Measurements from ENCODE around the gene TINAG. TPM values are rescaled to one million over a fixed set of nuclear protein-coding genes. Genes with fewer than 3 reads are reported as not detected.

Gene TINAG
- total and polyA plus RNA-seq, 2 donors (not counting 1 experiment from before 2014, with no cell fraction given), result not detected

DNA sequence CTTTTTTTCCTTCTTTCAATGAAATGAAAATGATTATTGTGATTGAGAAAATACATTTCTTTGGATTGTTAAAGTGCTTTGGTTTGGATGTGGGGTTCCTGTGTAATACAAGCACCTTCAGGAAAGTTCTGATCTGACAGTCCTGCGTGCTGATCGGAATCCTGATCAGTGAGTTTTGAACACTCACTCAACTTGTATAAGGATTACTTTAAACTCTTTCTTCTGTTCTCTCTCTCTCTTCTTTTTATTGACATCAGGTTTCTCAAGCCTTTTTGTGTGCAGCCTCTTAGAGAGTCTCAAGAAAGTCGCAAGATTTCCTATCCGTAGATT lies 710 bp downstream of the TINAG start:
- H3K36me3 ChIP-seq (ENCODE audit: control insufficient read depth, insufficient read depth, low read length), result no peaks in the 10 kb centered on the region
- H4K20me1 ChIP-seq (ENCODE audit: control insufficient read depth, extremely low read depth, insufficient read depth, low read length), result no peaks in the 10 kb centered on the region
- no peaks in the 10 kb centered on the region for H3K4me1 ChIP-seq (ENCODE audit: control insufficient read depth, extremely low read depth, insufficient read depth, low read length)
- H3K27ac ChIP-seq (ENCODE audit: insufficient read depth, low read length), result no peak overlapping the region
- no peak overlapping the region for H3K9ac ChIP-seq (ENCODE audit: insufficient read depth, low read length)
- no peaks in the 10 kb centered on the region for H3K9me3 ChIP-seq (ENCODE audit: control insufficient read depth, insufficient read depth, low read depth, low read length)
- no peak overlapping the region for H3K4me3 ChIP-seq (replicated peaks in 1 of 4; ENCODE audit: control extremely low read depth in 1 of 4, insufficient read depth in 1 of 4, low read depth in 3 of 4, low read length in 4 of 4)
- no peak overlapping the region for H2AFZ ChIP-seq (ENCODE audit: low read length)
- DNase-seq (ENCODE audit: low read depth in 2 of 2), result no peak
- no peak overlapping the region for H3K4me2 ChIP-seq (ENCODE audit: extremely low read depth, insufficient read depth, low read length)
- H3K79me2 ChIP-seq (ENCODE audit: control insufficient read depth, insufficient read depth, low read length), result no peaks in the 10 kb centered on the region
- H3K27me3 ChIP-seq (ENCODE audit: control insufficient read depth, insufficient read depth, low read length), result no peaks in the 10 kb centered on the region
- no peak for TF ChIP-seq EZH2 (IDR thresholded peaks at IDR 0.05; ENCODE audit: low read length, missing control alignments)
- TF ChIP-seq, protein P1, sequence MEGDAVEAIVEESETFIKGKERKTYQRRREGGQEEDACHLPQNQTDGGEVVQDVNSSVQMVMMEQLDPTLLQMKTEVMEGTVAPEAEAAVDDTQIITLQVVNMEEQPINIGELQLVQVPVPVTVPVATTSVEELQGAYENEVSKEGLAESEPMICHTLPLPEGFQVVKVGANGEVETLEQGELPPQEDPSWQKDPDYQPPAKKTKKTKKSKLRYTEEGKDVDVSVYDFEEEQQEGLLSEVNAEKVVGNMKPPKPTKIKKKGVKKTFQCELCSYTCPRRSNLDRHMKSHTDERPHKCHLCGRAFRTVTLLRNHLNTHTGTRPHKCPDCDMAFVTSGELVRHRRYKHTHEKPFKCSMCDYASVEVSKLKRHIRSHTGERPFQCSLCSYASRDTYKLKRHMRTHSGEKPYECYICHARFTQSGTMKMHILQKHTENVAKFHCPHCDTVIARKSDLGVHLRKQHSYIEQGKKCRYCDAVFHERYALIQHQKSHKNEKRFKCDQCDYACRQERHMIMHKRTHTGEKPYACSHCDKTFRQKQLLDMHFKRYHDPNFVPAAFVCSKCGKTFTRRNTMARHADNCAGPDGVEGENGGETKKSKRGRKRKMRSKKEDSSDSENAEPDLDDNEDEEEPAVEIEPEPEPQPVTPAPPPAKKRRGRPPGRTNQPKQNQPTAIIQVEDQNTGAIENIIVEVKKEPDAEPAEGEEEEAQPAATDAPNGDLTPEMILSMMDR (conservative IDR thresholded peaks at IDR 0.05 in 1 of 2, IDR thresholded peaks at IDR 0.05 in 1 of 2; ENCODE audit: low read depth in 1 of 2, low read length in 2 of 2), result no peak

DNA sequence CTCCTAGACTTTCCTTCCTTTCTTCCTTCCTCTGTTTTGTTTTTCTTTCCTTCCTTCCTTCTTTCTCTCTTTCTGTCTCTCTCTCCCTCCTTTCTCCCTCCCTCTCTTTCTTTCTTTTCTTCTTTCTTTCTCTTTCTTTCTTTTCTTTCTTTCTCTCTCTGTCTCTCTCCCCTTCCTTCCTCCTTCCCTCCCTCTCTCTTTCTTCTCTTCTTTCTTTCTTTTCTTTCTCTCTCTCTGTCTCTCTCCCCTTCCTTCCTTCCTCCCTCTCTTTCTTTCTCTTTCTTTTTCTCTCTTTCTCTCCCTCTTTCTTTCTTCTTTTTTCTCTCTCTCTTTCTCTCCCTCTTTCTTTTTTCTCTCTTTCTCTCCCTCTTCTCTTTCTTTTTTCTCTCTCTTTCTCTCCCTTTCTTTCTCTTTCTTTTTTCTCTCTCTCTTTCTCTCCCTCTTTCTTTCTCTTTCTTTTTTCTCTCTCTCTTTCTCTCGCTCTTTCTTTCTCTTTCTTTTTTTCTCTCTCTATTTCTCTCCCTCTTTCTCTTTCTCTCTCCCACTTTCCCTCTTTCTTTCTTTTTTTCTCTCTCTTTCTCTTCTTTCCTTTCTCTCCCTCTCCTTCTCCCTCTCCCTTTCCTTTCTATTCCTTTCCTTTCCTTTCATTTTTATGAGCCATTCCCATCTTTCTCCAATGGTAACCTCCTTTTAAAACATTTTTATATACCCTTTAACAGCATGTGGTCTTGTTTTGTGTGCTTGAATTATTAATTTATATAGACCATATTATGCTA lies 2.3 kb downstream of the TINAG start:
- no peak overlapping the region for H3K9ac ChIP-seq (ENCODE audit: insufficient read depth, low read length)
- no peaks in the 10 kb centered on the region for H3K4me1 ChIP-seq (ENCODE audit: control insufficient read depth, extremely low read depth, insufficient read depth, low read length)
- H3K27me3 ChIP-seq (ENCODE audit: control insufficient read depth, insufficient read depth, low read length), result no peaks in the 10 kb centered on the region
- no peak overlapping the region for H2AFZ ChIP-seq (ENCODE audit: low read length)
- no peak overlapping the region for H3K4me2 ChIP-seq (ENCODE audit: extremely low read depth, insufficient read depth, low read length)
- no peaks in the 10 kb centered on the region for H3K36me3 ChIP-seq (ENCODE audit: control insufficient read depth, insufficient read depth, low read length)
- H3K4me3 ChIP-seq (replicated peaks in 1 of 4; ENCODE audit: control extremely low read depth in 1 of 4, insufficient read depth in 1 of 4, low read depth in 3 of 4, low read length in 4 of 4), result no peak overlapping the region
- no peaks in the 10 kb centered on the region for H4K20me1 ChIP-seq (ENCODE audit: control insufficient read depth, extremely low read depth, insufficient read depth, low read length)
- H3K27ac ChIP-seq (ENCODE audit: insufficient read depth, low read length), result no peak overlapping the region
- H3K9me3 ChIP-seq (ENCODE audit: control insufficient read depth, insufficient read depth, low read depth, low read length), result no peaks in the 10 kb centered on the region
- TF ChIP-seq, protein P1 (conservative IDR thresholded peaks at IDR 0.05 in 1 of 2, IDR thresholded peaks at IDR 0.05 in 1 of 2; ENCODE audit: low read depth in 1 of 2, low read length in 2 of 2), result no peak
- TF ChIP-seq EZH2 (IDR thresholded peaks at IDR 0.05; ENCODE audit: low read length, missing control alignments), result no peak
- no peak for DNase-seq (ENCODE audit: low read depth in 2 of 2)
- H3K79me2 ChIP-seq (ENCODE audit: control insufficient read depth, insufficient read depth, low read length), result no peaks in the 10 kb centered on the region

DNA sequence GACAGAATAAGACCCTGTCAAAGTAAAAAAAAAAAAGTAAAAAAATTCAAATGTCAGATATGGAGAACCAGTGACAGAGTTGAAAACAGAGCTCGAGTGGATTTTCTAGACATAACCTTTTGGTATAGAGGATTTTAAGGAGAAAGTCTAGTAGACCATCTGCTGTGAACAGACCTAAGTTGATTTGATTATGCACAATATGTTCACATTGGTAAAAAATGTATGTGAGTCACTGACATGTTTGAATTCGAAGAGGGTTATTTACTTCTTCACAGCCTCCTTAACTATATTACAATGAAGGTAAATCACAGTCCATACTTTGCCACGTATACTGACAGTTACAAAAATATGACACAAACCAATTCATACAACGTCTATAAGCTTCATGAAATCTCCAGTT lies 7.4 kb downstream of the TINAG start:
- Histone ChIP-seq H3K79me2 (ENCODE audit: control insufficient read depth, insufficient read depth, low read length) (no peaks in the 10 kb centered on the region), H3K4me1 (ENCODE audit: control insufficient read depth, extremely low read depth, insufficient read depth, low read length) (no peaks in the 10 kb centered on the region), H3K27ac (ENCODE audit: insufficient read depth, low read length) (no peak overlapping the region), H3K9me3 (ENCODE audit: control insufficient read depth, insufficient read depth, low read depth, low read length) (no peaks in the 10 kb centered on the region), H3K27me3 (ENCODE audit: control insufficient read depth, insufficient read depth, low read length) (no peaks in the 10 kb centered on the region), H3K36me3 (ENCODE audit: control insufficient read depth, insufficient read depth, low read length) (no peaks in the 10 kb centered on the region), H3K9ac (ENCODE audit: insufficient read depth, low read length) (no peak overlapping the region), H3K4me2 (ENCODE audit: extremely low read depth, insufficient read depth, low read length) (no peak overlapping the region), H2AFZ (ENCODE audit: low read length) (no peak overlapping the region), H4K20me1 (ENCODE audit: control insufficient read depth, extremely low read depth, insufficient read depth, low read length) (no peaks in the 10 kb centered on the region), H3K4me3 (replicated peaks in 1 of 4; ENCODE audit: control extremely low read depth in 1 of 4, insufficient read depth in 1 of 4, low read depth in 3 of 4, low read length in 4 of 4) (no peak overlapping the region)
- DNase-seq (ENCODE audit: low read depth in 2 of 2), result no peak
- TF ChIP-seq, protein P1 (conservative IDR thresholded peaks at IDR 0.05 in 1 of 2, IDR thresholded peaks at IDR 0.05 in 1 of 2; ENCODE audit: low read depth in 1 of 2, low read length in 2 of 2), result no peak
- no peak for TF ChIP-seq EZH2 (IDR thresholded peaks at IDR 0.05; ENCODE audit: low read length, missing control alignments)
